GM12872 (cell line): ENCODE data around the gene PTPRN2.

Experiments
- TF ChIP-seq, protein P1 (sequence below): IDR thresholded peaks from 3 replicates; pipeline ENCODE4 v1.5.1; 2011; ENCODE audit warnings: low read depth, mild to moderate bottlenecking, low read length, moderate library complexity; ENCODE audit not compliant: insufficient read depth

PTPRN2 gene

DNA sequence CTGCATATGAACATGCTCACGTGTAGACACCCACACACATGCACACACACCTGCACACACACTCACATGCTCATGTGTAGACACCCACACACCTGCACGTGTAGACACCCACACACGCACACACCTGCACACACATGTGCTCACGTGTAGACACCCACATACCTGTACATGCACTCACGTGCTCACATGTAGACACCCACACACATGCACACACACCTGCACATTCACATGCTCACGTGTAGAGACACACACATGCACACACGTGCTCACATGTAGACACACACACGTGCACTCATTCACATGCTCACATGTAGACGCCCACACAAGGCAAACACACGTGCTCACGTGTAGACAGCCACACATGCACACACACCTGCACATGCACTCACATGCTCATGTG lies 275.8 kb downstream of the PTPRN2 start:
- TF ChIP-seq, protein P1, sequence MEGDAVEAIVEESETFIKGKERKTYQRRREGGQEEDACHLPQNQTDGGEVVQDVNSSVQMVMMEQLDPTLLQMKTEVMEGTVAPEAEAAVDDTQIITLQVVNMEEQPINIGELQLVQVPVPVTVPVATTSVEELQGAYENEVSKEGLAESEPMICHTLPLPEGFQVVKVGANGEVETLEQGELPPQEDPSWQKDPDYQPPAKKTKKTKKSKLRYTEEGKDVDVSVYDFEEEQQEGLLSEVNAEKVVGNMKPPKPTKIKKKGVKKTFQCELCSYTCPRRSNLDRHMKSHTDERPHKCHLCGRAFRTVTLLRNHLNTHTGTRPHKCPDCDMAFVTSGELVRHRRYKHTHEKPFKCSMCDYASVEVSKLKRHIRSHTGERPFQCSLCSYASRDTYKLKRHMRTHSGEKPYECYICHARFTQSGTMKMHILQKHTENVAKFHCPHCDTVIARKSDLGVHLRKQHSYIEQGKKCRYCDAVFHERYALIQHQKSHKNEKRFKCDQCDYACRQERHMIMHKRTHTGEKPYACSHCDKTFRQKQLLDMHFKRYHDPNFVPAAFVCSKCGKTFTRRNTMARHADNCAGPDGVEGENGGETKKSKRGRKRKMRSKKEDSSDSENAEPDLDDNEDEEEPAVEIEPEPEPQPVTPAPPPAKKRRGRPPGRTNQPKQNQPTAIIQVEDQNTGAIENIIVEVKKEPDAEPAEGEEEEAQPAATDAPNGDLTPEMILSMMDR: no peak

GRCh38 chr7:158310924-158311666 lies 276.5 kb downstream of the PTPRN2 start:
- TF ChIP-seq, protein P1: no peak

GRCh38 chr7:158309868-158310763 lies 277.5 kb downstream of the PTPRN2 start:
- TF ChIP-seq, protein P1: no peak

DNA sequence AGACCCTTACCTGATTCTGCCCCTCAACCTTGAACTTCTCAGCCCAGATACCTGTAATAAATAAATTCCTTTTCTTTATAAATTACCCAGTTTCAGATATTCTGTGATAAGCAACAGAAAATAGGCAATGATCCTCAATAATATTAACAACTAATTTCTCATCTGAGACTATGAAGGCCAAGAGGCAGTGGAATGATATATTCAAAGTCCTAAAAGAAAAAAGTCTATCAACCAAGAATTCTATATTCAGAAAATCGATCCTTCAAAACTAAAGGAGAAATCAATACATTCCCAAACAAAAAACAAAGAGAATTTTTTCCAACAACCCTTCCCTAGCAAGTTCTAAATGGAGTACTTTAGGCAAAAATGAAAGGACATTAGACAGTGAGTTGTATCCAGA lies 279.6 kb downstream of the PTPRN2 start:
- TF ChIP-seq, protein P1: no peak

GRCh38 chr7:158303121-158303520 lies 284.5 kb downstream of the PTPRN2 start:
- TF ChIP-seq, protein P1: no peak

DNA sequence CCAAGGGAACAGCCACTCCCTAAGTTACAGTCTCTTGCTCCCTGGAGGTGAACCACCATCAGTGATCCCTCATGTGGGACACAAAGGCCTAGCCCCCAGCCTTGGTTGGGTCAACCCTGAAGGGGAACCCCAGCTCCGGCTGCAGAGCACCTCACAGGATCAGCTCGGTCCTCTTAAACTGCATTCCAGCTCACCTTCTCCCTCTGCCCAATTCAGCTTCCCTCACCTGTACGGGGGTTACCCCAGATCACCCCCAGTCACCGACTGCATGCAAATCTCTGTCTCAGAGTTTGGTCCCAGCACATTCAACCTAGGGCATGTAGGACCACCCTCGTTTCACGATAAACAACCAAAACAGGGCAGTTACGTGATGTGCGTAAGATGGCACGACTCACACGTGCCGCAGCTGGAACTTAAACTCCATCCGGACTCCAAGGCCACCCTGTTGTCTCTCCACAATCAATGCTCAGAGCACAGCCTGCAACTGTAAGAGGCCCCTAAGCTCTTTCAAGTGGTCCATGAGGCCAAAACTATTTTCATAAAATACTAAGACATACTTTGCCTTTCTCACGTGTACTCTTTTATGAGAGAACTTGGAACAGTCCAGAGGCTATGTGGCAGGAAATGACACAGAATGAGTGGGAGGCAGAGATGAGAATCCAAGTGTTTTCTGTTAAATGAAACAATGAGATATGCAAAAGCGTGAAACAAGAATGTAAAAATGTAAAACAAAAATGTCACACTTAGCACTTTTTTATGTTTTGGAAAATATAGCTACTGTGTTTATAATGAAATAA lies 285.2 kb downstream of the PTPRN2 start:
- TF ChIP-seq, protein P1: no peak

- TF ChIP-seq, protein P1: no peak
These were observed 286.4 kb downstream of the PTPRN2 start for GRCh38 chr7:158301207-158301606.
